Body of pancreas (tissue), 4 donors: ENCODE measurements around the gene SPRY4. TPM values are rescaled to one million over a fixed set of nuclear protein-coding genes. Genes with fewer than 3 reads are reported as not detected.

Experiments used
- ATAC-seq: fragments of 150-250 bp; one replicate; pipeline ENCODE4 v1.9.1; 2016
- DNase-seq, 4 donors: peaks; one replicate each; pipeline ENCODE4 v3.0.0-alpha.2; 2019
- H3K27ac ChIP-seq, 4 donors: fragments of 200-600 bp; sonication (generic); 1 replicate in 3 of 4; 2 replicates in 1 of 4; pipeline versions ENCODE4 v1.5.1 to v1.6.1; 2016 to 2019; ENCODE audit warnings: mild to moderate bottlenecking in 1 of 4, mixed read lengths in 1 of 4, moderate library complexity in 1 of 4
- H3K27me3 ChIP-seq, 2 donors: fragments of 200-600 bp; sonication (generic); one replicate each; pipeline ENCODE4 v1.6.0; 2016; ENCODE audit warnings: mild to moderate bottlenecking in 1 of 2
- H3K36me3 ChIP-seq, 2 donors: fragments of 200-600 bp; sonication (generic); replicated peaks in 1 of 2; 2 replicates each; pipeline ENCODE4 v1.5.1; 2016; ENCODE audit warnings: low read depth in 2 of 2; ENCODE audit not compliant: insufficient read depth in 1 of 2
- H3K4me1 ChIP-seq: fragments of 200-600 bp; sonication (generic); one replicate; pipeline ENCODE4 v1.6.0; 2016
- H3K4me3 ChIP-seq, 2 donors: fragments of 200-600 bp; sonication (generic); 1 replicate in 1 of 2; 2 replicates in 1 of 2; pipeline ENCODE4 v1.5.1; 2016 to 2019
- H3K9me3 ChIP-seq, 3 donors: fragments of 200-600 bp; sonication (generic); 1 replicate in 2 of 3; 2 replicates in 1 of 3; pipeline ENCODE4 v1.5.1; 2016
- POLR2A ChIP-seq, 3 donors: fragments of 450-650 bp; IDR thresholded peaks; one replicate each; pipeline ENCODE4 v1.6.1; 2016; ENCODE audit warnings: antibody characterized with exemption in 3 of 3, mild to moderate bottlenecking in 2 of 3
- WGBS, 2 donors: methylation state at CpG; one replicate each; pipeline ENCODE4 v1.1.5; 2017; 5-methylcytosine and 5-hydroxymethylcytosine counted together
- intact Hi-C: fragments of 100-400 bp; cut with DNase I; formaldehyde crosslinking; loops from one replicate; pipeline ENCODE4 v1.15.1; 2023
- total RNA-seq, 2 donors: library from RNA; depleted of rRNA; stranded (reverse); fragments of >200 nt; gene quantifications; one replicate each; pipeline ENCODE4 v1.1.0, GENCODE V29; 2016
- TF ChIP-seq, protein P1 (sequence below), 7 experiments: fragments of 450-650 bp in 4 of 7; fragments of 200-600 bp in 3 of 7; sonication (generic) in 3 of 7; IDR thresholded peaks; one replicate each; pipeline ENCODE4 v1.5.1; 2016 to 2019; ENCODE audit warnings: antibody characterized with exemption in 7 of 7

Gene SPRY4
- total RNA-seq, 2 donors from 2014 or later: 6.7 to 18.5 TPM

DNA sequence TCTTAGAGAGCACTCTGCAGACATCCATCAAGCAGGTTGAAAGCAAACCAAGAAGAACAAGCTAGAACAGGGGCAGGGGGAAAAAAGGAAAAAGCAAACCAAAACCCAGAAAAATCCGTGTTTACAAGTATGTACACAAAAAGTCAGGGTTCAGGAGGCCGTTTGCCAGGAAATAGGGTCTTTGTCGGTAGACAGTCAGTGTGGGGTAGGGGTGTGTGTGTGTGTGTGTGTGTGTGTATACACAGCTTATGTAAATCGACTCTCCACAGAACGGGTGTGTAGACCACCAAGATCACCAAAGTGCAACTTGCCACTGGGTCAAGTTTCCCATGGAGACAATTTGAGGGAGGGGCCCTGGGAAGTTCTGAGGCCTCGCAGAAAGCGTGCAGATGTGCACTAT, 13.1 kb downstream of the SPRY4 start:
- no peak for TF ChIP-seq POLR2A (IDR thresholded peaks at IDR 0.05)
- TF ChIP-seq, protein P1, sequence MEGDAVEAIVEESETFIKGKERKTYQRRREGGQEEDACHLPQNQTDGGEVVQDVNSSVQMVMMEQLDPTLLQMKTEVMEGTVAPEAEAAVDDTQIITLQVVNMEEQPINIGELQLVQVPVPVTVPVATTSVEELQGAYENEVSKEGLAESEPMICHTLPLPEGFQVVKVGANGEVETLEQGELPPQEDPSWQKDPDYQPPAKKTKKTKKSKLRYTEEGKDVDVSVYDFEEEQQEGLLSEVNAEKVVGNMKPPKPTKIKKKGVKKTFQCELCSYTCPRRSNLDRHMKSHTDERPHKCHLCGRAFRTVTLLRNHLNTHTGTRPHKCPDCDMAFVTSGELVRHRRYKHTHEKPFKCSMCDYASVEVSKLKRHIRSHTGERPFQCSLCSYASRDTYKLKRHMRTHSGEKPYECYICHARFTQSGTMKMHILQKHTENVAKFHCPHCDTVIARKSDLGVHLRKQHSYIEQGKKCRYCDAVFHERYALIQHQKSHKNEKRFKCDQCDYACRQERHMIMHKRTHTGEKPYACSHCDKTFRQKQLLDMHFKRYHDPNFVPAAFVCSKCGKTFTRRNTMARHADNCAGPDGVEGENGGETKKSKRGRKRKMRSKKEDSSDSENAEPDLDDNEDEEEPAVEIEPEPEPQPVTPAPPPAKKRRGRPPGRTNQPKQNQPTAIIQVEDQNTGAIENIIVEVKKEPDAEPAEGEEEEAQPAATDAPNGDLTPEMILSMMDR (IDR thresholded peaks at IDR 0.05): no peak
- intact Hi-C loops: no loop called here
- Histone ChIP-seq H3K27ac (no peak overlapping the region), H3K27me3 (no peaks in the 10 kb centered on the region), H3K4me1 (no peaks in the 10 kb centered on the region), H3K36me3 (no peaks in the 10 kb centered on the region), H3K9me3 (no peaks in the 10 kb centered on the region), H3K4me3 (no peak overlapping the region)
- 43 to 50% methylated on average over 7 of the region's 7 CpGs for WGBS, 2 donors
- DNase-seq (no peak), ATAC-seq (no peak)

DNA sequence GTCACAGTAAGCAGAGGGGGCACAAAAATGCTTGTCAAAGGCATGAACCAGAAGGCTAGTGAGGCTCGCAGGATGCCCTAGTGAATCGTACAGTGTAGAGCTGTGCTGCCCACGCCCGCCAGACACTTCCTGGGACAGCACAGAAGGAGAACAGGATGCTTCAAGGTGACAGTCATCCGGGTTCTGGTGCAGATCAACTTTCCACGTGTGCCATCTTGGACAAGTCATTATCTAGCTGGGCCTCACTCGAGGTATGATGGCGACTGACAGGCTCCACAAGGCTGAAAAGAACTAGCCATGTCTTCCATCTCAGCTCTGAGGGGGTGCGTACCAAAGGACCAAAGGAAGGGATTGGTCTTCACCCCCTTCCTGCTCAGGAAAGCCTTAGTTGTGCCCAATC, 14.0 kb downstream of the SPRY4 start:
- no peak overlapping the region for H3K4me3 ChIP-seq
- H3K27ac ChIP-seq: no peak overlapping the region
- 73 to 77% methylated on average over 9 of the region's 9 CpGs for WGBS, 2 donors
- TF ChIP-seq, protein P1 (IDR thresholded peaks at IDR 0.05): no peak
- TF ChIP-seq POLR2A (IDR thresholded peaks at IDR 0.05): no peak
- no peak for ATAC-seq
- H3K27me3 ChIP-seq: no peaks in the 10 kb centered on the region
- intact Hi-C loops: no loop called here
- H3K36me3 ChIP-seq: no peaks in the 10 kb centered on the region
- no peaks in the 10 kb centered on the region for H3K9me3 ChIP-seq
- no peaks in the 10 kb centered on the region for H3K4me1 ChIP-seq
- no peak for DNase-seq

DNA sequence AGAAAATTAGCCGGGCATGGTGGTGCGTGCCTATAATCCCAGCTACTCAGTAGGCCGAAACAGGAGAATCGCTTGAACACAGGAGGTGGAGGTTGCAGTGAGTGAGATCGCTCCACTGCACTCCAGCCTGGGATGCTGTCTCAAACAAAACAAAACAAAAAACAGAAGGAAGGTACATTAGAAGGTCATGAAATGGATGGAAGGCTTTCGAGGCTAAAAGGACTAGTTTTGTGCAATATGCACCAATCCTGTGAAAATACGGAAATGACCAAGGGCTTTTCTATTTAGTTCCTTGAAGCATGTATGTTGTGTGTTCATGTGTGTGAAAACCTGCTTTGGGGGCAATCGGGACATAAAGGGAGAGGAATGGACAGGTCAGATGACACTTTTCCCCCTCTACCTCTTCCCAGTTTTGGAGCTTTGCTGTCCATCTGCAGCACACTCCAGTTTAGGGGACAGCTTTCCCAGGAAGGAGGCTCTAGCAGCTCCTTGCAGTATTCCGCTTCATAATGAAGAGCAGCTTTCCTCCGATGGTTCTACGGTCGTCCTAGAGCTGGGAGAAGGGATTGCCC, 15.0 kb downstream of the SPRY4 start:
- no peak overlapping the region for H3K27ac ChIP-seq
- no peaks in the 10 kb centered on the region for H3K9me3 ChIP-seq
- ATAC-seq: no peak
- no peaks in the 10 kb centered on the region for H3K36me3 ChIP-seq
- DNase-seq: no peak
- intact Hi-C loops: no loop called here
- 67 to 75% methylated on average over 12 of the region's 12 CpGs for WGBS, 2 donors
- H3K4me1 ChIP-seq: no peaks in the 10 kb centered on the region
- no peak for TF ChIP-seq POLR2A (IDR thresholded peaks at IDR 0.05)
- TF ChIP-seq, protein P1 (IDR thresholded peaks at IDR 0.05): no peak
- H3K27me3 ChIP-seq: no peaks in the 10 kb centered on the region
- H3K4me3 ChIP-seq: no peak overlapping the region

DNA sequence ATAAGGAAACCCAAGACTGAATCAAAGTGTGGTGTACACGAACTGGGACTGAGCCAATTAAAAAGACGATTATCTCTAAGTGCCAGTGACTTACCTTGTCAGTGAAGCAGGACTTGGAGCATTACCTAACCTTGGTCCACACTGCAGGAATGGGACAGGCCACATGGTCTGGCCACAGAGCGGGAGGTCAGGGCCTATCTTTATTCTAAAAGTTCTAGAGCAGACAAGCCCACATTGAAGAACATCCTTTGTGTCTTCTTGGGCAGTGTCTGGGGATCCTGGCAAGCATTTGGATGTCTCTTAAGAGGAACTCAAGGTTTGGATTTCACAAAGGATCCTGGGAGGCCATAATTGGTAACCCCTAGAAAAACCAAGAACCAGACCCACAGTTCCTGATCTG, 16.5 kb downstream of the SPRY4 start:
- no peaks in the 10 kb centered on the region for H3K27me3 ChIP-seq
- no peaks in the 10 kb centered on the region for H3K9me3 ChIP-seq
- WGBS, 2 donors: 50 to 58% methylated on average over 2 to 3 of the region's 3 CpGs
- no peak overlapping the region for H3K4me3 ChIP-seq
- H3K4me1 ChIP-seq: no peaks in the 10 kb centered on the region
- TF ChIP-seq, protein P1 (IDR thresholded peaks at IDR 0.05): no peak
- no peak overlapping the region for H3K27ac ChIP-seq
- intact Hi-C loops: no loop called here
- no peaks in the 10 kb centered on the region for H3K36me3 ChIP-seq
- DNase-seq (no peak), ATAC-seq (no peak)

DNA sequence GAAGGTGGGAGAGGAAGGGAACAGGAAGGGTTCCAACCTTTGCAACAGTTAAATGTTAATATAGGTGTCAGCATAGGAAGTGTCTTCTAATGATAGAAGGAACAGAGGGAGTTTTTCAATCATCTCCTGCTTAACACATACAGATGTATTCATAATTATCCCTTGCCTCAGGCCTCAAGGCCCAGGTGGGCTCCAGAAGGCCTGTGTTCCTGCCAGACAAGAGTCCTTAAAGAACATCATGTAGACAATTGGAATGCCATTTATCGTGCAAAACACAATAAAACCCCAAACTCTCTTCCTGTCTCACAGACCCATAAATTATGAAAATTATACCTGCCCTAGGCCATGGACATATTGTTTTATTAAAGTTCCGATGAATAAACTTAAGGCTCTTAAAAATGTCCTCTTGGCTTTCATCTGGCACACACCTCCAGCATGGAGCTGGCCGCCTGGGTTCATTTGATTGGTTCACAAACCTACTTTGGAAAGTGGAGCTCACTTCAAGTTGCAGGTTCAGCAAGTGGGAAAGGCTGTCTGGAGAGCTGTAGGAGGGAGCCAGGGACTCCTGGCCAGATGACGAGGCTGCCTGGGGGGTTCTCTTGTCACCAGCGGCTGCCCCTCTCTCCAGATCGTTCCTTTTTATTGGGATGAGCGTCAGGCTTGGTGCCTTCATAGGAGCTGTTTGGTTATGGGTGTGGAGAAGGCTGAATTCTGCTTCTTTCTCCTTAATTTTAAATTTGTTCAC, 17.5 kb downstream of the SPRY4 start:
- no peaks in the 10 kb centered on the region for H3K27me3 ChIP-seq
- H3K9me3 ChIP-seq: no peaks in the 10 kb centered on the region
- no peaks in the 10 kb centered on the region for H3K36me3 ChIP-seq
- no peak overlapping the region for H3K27ac ChIP-seq
- 79 to 83% methylated on average over 7 of the region's 7 CpGs for WGBS, 2 donors
- intact Hi-C loops: no loop called here
- DNase-seq (no peak), ATAC-seq (no peak)
- TF ChIP-seq, protein P1 (IDR thresholded peaks at IDR 0.05): no peak
- no peak for TF ChIP-seq POLR2A (IDR thresholded peaks at IDR 0.05)
- no peaks in the 10 kb centered on the region for H3K4me1 ChIP-seq
- H3K4me3 ChIP-seq: no peak overlapping the region
